GM19351 (cell line): ENCODE results near the gene ADCY2.
A peak's percentile ranks its signal among the peaks of the same experiment; 100 is the strongest.

ENCODE experiments used
- ATAC-seq: cut with Tn5 transposase; IDR thresholded peaks from one replicate; pipeline ENCODE4 v1.9.1; 2021; ENCODE audit warnings: mild to moderate bottlenecking, moderate library complexity; ENCODE audit not compliant: unreplicated experiment

Gene ADCY2

DNA sequence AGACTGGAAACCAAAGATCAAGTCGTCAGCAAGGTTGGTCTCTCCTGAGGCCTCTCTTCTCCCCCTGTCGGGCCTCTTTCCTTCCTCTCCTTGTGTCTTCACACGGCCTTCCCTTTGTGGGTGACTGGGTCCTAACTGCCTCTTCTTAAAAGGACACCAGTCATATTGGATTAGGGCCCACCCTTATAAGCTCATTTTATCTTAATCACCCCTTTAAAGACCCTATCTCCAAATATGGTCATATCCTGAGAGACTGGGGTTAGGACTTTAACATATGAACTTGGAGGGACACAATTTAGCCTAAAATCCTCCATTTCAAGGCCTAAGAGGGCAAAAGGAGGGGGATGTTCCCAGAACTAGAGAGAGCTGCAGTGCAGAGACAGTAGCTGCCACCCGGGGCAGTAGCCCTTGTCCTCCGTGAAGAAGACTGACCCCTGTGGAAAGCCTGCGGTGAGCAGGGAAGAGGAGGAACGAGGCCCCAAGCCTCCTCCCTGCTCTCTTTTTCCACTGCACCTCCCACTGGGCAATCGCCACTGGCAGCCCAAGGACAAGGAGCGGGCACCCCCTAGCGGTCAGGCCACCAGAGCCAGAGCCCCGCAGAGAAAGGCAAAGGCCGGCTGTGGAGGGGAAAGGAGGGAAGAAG, 420.1 kb downstream of the ADCY2 start:
- peak; percentile 93 for ATAC-seq

- peak; percentile 2 for ATAC-seq
These were observed 420.6 kb downstream of the ADCY2 start for GRCh38 chr5:7816535-7816901.

GRCh38 chr5:7822449-7822848, 426.5 kb downstream of the ADCY2 start:
- no peak for ATAC-seq

GRCh38 chr5:7823594-7823993, 427.7 kb downstream of the ADCY2 start:
- no peak for ATAC-seq

GRCh38 chr5:7824995-7825394, 429.1 kb downstream of the ADCY2 start:
- ATAC-seq, result no peak

- no peak for ATAC-seq
These were observed 429.7 kb downstream of the ADCY2 start for GRCh38 chr5:7825630-7826029.

DNA sequence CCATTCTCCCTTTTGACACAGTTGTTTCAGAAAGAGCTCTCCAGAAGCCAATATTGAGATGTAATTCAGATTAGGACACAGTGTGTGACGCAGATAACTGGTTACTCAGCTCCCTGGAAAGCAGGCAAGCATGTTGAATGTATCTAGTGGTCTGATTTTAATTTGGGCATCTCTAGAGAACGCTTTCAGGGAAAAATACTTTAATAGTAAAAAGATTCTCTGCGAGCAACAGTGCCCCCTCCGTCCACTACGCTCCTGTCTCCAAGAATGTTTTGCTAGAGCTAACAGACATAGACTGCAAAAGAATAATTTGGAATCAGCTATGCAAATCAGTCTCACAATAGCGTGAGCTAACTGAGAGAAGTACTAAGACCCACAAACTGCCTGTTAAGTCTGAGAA, 431.7 kb downstream of the ADCY2 start:
- ATAC-seq, result no peak

DNA sequence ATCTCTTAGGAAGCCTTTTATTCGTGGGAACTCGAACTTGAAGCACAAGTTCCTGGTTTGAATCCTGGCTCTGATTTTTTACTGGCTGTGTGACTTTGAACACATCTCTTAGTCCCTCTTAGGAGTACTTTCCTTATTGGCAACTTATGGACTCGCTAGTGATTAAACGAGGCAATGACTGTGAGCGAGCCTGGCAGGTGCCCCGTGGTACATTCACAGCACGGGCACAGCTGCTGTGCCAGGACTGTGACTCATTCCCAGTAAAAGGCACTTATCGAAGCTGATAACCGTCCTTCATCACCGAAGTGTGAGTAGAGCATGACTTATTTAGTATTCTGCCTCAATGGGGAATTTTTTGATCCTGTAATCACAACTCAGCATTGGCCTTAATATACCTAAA, 432.3 kb downstream of the ADCY2 start:
- ATAC-seq, result no peak

GRCh38 chr5:7834982-7835381, 439.0 kb downstream of the ADCY2 start:
- ATAC-seq, result no peak

GRCh38 chr5:7837403-7837802, 441.5 kb downstream of the ADCY2 start:
- no peak for ATAC-seq

DNA sequence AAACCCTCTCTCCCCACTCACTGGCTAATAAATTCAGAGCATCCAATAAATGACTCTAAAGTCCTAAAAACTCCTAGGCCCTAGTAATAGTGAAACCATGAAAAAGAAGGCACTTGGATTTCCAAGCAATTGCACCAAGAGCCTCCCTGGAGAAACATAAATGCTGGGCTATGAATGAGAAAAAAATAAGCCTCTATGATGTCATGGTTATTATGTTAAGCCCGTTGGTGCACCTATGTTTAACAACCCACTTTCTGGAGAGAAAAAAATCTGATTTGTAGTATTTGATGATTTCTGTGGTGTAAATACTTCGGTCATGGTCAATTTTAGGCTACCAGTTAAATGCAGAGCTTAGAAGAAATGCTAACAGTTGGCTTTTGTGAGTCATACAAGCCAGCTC, 446.6 kb downstream of the ADCY2 start:
- ATAC-seq, result no peak

DNA sequence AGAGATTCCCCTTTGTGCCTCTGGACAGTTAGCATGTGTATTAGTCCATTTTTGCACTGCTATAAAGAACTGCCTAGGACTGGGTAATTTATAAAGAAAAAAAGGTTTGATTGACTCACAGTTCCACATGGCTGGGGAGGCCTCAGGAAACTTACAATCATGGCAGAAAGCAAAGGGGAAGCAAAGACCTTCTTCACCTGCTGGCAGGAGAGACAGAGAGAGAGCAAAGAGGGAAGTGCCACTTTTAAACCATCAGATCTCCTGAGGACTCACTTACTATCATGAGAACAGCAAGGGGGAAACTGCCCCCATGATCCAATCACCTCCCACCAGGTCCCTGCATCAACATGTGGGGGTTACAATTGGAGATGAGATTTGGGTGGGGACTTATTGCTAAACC, 449.0 kb downstream of the ADCY2 start:
- ATAC-seq, result no peak

DNA sequence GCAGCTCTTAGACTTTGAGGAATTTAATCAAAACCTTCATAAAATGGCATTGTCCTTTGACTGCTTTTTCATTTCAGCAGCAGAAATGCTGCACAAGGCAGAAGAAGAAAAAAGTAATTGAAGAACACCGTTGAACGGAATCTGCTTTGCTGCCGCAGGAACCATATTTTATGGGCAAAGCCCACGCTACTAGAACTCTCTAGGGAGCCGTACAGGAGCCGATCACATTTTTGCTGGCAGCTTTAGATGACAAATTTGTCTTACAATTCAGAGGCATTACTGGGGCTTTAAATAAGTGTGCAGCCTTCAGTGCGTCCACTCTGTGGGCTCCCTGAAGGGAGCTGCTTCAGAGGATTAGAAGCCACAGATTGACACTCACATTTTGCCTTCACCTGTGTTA, 449.6 kb downstream of the ADCY2 start:
- ATAC-seq, result no peak

DNA sequence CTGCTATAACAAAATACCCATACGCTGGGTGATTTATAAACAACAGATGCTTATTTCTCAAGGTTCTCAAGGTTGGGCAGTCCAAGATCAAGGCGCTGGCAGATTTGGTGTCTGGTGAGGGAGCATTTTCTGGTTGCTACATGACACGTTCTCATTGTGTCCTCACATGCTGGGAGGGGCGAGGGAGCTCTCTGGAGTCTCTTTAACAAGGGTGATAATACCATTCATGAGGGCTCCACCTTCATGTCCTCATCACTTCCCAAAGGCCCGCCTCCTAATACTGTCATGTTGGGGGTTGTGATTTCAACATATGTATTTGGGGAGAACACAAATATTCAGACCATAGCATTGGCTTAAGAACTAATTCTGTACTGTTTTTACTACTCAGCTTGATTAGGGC, 450.4 kb downstream of the ADCY2 start:
- no peak for ATAC-seq

DNA sequence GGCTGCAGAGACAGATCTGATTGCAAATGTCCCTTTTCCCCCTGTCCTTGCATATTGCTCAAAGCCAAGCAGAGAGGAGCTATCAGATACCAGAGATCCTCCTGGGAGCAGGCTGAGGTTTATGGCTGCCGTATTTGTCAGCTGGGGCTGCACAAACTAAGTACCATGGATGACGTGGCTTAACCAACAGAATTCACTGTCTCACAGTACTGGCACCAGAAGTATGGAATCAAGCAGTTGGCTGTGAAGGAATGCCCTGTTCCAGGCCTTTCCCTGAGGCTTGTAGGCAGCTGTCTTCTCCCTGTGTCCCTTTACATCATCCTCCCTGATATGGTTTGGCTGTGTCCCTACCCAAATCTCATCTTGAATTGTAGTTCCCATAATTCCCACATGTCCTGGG, 452.4 kb downstream of the ADCY2 start:
- no peak for ATAC-seq

DNA sequence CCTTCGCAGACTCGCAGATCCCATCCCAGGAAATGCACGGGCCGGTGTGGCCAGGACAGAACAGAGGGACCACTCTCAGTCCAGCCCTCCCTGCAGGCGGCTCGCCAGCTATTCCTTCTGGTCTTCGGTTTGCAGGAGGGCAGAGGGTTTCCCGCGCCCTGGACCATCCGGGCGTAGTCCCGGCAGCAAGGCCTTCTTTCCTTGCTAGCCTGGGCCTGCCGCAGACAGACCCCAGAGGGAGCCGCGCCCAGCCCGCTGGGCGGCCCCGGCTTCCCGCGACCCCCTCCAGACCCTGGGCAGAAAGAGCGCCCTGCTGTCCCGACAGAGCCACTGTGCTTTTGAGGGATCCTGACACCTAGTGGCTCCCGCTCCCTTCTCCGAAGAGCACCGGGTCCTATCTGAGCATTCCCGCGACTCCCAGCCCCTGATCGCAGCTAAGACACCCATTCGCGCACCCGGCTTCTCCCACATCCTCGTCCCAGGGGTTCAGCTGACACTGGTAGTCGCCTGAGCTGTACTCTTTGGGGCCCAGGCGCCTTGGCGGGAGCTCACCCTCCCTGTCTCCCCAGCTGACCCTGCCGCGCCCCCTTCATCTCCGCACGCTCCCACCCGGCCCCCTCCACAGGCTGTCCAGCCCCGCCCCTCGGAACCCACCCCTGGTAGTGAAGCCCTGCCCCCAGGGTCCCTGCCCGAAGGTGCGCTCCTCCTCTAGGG, 453.9 kb downstream of the ADCY2 start:
- ATAC-seq, result no peak

DNA sequence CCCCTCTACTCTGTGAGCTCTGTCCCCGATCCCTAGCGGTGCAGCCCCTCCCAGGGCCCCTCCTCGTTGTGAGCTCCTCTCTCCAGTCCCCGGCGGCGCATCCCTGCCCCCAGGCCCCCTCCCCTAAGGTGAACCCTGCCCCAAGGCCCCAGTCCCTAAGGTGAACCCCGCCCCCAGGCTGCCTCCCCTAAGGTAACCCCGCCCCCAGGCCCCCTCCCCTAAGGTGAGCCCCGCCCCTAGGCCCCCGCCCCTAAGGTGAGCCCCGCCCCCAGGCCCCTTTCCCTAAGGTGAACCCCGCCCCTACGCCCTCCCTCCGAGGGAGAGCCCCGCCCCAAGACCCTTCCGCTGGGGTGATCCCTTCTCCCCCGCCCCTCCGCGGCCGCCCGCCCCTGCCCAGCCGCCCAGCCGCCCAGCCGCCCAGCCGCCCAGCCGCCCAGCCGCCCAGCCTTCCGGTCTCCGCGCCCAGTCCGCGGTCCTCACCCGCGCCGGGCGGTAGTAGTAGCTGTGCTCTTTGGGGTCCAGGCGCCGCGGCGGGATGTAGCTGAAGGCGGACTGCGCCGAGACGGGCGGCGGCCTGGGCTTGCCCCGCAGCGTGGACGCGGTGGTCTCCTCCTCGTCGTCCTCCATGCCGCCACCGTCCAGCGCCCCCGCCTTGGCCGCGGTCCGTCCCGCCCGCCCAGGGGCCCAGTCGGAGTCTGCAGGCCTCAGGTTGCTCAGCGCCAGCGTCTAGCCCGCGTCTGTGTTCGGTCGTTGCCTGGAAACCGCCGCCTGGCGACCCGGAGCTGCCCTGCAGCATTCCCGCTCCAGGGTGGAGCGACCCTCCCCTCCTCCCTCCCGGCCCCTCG, 454.7 kb downstream of the ADCY2 start, which contains the start of gene CFAP90:
CFAP90 (minus strand) TSS at position 739 of the 845 bp plus-strand sequence; CDS start at position 627, 112 bp downstream.
- no peak for ATAC-seq

DNA sequence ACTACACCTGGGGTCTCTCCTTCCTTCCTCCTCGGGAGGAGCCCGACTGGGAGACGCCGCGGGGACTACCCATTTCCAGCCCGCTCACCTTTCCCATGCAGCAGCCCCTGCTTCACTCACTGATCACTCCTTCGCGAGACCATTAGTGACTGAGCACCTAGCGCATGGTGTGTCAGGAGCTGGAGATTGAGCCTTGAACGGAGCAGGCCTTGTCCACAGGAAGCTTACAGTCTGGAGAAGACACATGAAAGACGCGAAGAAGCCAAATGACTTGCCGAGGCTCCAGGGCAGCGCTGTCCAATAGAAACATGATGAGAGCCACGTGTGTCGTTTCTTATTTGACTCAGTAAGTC, 455.3 kb downstream of the ADCY2 start:
- ATAC-seq, result no peak

DNA sequence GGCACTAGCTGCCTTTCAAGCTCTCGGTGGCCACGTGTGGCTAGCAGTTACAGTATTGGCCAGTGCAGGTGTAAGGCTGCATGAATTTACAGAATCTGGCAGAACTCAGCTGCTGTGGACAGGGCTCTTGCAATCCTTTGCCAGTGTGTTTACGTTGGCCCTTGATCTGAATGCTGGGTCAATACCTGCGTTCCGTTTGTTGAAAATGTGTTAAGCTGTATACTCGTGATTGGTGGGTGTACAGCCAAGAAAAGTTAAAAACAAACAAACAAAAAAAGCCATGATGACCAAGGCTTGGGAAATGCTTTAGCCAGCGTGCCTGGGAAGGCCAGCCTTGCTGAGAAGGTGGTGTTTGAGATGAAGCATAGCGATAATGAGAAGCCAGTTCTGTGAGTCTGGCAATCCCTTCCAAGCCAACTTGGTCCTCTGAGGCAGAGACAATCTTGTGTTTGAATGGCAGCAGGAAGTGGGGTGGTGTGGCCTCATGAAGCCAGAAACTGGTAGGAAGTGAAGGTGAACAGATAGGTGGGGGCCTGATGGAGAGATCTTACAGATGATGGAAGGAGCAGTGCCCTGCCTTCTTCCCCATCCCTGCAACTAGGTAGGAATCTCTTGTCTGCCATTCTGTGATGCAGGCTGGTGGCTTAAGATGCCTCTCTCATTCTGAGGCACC, 455.8 kb downstream of the ADCY2 start:
- no peak for ATAC-seq

GRCh38 chr5:7852542-7852941, 456.6 kb downstream of the ADCY2 start:
- ATAC-seq, result no peak

DNA sequence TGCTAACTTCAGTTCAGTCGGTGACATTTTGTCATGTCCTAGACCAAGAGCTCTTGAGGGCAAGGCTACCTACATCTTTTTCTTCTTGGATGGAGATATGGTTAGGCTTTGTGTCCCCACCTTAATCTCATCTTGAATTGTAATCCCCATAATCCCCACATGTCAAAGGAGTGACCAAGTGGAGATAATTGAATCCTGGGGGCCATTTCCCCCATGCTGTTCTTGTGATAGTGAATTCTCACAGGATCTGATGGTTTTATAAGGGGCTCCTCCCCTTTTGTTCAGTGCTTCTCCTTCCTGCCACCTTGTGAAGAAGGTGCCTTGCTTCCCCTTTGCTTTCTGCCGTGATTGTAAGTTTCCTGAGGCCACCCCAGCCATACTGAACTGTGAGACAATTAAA, 457.1 kb downstream of the ADCY2 start:
- ATAC-seq, result no peak
